GM18909 (cell line): ENCODE data around the gene GREM1.

Source experiments
- ATAC-seq: cut with Tn5 transposase; IDR thresholded peaks from one replicate; pipeline ENCODE4 v1.9.1; 2021; ENCODE audit warnings: mild to moderate bottlenecking; ENCODE audit not compliant: unreplicated experiment, poor library complexity

GREM1 gene

DNA sequence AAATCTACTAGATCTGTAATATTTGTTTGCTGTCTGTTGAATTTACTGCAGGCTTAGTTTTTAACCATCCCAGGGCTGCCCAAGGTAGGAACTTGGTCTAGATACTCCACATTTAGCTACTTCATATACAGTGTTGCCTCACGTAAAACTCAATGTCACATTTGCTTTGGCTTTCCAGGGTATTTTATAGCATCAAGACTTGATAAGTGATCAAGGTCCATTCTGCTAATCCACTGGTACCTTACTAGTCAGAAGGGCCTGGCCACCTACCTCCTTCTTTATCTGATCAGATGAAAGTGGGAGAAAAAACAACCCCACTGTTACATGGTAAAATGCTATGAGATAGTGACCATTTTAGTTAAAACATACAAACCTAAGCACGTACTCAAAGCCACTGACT, 25.5 kb upstream of the GREM1 start:
- no peak for ATAC-seq

DNA sequence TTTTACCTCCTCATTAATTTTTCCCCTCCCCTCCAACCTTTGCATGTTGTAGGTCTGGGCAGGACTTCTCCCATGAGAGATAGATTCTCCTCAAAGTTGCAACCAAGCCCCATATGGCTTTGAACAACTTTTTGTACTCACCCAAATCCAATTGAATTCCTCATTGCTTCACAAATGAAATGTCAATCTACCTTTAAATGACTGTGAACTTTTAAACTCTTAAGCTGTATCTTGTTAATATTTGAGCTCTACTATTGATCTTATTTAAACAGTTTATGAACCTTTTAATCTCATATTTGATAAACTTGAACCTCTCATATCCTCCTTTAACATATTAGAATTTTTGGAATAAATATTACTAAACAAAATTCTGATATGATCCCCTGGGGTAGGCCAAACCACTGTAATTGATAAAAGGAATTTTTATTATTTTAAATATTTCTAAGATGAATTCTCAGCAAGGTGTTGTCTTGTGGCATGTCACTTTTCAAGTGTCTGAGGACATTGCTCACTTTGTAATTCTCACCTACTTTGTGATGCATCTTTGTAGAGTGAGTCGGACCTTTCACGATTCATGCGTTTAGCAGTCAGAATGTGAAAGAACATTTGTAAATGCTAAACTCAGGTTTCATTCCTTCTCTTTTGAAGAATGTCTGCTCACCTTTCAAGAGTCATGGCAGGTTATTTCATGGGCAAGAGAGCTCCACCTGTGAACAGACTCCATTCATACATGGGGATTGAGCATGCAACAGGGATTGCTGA, 23.4 kb upstream of the GREM1 start:
- ATAC-seq, result no peak

DNA sequence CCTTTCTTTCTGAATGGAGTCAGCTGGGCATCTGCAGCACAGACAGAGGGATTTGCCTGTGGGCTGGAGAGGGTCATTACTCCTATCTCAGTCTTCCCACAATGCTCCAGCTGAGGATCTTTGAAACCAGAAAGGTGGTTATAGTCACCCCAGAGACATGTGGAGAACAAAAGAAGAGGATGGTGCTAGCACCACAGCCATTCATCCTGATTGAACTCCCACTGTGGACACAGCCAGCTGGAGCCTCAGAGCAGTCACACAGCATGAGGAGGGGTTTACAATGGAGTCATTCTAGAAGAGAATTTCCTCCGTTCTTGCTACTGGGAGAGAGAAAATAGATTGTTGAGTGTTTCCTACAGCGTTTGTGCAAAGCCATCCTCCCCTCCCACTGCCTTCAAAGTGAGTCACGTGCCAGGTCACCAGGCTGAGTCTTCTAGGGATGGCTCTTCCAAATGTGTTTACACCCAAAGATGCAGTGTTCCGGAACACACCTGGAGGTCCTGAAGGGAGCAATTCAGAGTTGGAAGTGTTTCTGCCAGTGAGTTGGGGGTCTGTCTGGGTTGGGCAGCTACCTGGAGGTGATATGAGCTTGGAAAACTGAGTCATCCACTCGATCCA, 18.9 kb upstream of the GREM1 start:
- no peak for ATAC-seq

DNA sequence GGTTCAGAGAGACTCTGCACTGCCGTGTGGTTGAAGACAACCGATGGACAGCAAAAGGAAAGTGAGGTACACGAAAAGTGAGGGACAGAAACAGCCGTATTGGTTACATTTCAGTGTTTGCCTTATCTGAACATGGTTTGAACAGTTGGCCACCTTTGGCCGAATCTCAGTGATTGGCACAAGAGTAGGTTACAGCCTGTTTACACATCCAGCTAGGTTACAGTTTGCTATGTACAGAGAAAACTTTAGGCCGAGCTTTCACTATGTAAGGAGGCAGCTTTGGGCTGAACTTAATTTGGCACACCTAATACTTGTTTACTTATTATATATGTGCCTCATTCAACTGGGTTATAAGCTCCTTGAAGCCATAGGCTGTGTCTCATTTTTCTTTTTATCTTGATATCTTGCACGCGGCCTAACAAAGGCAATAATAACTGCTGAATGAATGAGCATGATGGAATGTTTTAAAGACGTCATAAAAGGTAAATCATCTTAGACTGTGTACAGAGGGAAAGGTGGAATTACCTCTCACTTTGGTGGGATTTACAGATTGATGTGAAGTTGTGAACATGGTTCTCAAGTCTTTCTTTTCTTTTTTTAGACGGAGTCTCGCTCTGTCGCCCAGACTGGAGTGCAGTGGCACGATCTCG, 17.2 kb upstream of the GREM1 start:
- no peak for ATAC-seq

DNA sequence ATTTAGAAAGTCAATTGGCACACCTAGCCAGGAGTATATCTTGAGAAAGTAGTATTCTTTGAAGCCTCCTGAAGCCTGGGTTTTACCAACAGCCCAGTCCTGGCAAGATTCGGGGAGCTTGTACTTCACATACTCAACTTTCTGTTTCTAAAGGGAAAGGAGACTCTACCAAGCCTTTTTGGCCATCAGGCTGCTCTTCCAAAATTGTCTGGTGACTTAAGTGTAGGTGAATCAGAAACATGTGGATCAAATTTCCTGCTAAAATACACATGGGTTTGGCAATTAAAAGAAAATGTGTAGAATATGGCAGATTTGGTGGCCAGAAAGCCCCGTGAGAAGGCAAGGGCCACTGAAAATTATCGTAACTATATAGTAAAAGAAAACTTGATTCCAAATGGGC, 15.9 kb upstream of the GREM1 start:
- no peak for ATAC-seq

DNA sequence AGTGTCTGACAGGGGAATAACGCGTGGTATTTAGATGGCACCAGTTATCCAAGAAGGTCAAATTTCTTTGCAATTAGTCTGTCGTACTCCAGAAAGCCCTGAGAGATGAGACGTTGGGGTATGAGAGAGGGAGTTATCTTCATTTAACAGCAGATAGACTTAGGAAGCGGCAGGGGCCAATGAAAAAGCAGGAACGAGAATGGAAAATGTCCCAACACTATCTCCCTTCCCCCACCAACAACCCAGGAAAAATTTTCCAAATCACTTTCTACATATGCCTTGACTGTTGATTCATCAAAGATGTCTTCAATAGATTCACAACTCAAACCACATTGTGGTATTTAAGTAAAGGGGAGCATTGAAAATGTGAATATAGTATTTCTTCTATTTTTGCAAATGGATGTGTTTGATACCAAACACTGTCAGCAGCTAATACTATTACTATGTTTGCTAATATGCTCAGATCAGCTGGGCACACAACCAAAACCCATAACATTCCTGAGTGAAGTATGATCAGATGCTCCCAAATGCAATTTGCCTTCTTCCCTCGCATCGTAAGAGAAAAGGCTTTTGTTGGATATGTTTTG, 13.3 kb upstream of the GREM1 start:
- ATAC-seq, result no peak

DNA sequence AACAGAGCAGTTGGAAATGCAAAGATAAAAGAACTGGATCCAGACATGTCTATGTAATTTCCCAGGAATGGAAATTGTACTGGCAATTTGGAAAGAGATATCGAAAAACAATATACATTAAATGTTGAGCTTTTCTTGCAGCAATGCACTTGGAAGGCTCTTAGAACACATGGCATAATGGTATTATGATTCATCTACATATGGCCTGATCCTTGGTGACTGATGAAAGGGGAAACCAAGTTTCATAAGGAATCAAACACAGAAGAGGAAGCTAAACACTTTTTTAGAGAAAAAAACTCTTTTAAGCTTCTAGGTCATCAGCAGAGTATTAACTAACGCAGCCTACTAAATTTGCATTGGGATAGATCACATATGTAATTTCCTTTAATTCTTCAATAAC, 12.4 kb upstream of the GREM1 start:
- ATAC-seq, result no peak

DNA sequence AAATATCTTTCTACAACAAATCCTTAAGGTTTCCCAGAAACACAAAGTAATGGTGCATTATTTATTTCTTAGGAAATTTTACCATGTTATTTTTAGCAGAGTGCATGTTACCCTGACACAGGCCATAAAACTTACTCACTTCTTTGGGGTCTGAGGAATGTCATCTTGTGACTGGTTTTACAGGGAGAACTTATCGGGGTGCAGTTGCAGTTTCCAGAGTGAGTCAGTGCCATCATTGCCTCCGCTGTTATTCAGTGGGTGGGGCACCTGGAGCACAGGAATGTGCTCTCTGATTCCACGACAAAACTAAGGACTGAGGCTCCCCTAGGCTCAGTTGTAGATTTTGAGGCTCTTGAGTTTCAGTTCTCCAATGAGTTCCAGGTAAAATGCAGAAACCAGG, 11.1 kb upstream of the GREM1 start:
- no peak for ATAC-seq

DNA sequence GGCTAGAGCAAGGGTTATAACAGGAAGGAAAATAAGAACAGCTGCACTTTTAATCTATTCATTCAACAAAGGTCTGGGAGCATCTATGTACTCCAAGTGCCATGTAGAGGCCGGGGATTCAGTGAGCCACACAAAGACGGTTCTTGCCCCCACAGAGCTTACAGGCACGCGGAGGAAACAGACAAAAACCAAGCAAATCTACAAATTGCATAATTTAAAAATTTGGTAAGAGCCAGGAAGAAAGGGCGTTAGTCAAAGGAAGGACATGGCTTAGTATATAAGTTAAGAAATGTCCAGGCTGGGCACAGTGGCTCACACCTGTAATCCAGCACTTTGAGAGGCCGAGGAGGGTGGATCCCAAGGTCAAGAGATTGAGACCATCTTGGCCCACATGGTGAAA, 10.4 kb upstream of the GREM1 start:
- ATAC-seq, result no peak

DNA sequence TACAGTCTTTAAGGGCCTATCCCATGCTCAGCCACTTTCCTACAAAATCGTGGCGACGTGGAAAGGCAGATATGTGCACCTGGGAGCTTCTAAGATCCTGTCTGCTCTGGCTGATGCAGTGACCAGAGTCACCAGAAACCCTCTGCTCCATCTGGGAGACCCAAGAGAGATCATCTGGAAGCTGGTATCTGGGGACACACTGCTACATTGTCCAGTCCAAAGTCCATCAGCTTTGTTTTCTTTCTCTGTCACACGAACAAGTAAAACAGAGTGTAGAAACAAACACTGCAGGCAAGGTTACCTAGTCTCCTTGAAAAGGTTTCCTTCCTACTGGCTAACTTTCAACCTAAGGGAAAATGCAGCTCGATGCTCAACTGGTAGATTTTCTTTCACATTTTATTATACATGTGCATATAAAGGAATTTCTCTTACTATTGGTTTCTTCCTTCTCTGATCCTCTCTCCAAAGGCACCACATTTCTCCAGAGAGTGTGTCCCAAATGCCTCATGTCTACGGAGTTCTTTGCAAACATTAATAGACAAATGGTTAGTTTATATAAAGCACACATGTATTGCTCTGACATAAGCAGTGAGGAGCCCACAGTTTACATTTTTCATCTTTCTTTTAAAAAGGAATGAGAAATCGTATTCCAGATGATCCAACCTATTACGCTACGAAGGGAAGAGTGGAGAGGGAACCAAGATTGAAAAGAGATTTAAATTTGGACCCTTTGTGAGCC, 8.3 kb upstream of the GREM1 start:
- no peak for ATAC-seq

DNA sequence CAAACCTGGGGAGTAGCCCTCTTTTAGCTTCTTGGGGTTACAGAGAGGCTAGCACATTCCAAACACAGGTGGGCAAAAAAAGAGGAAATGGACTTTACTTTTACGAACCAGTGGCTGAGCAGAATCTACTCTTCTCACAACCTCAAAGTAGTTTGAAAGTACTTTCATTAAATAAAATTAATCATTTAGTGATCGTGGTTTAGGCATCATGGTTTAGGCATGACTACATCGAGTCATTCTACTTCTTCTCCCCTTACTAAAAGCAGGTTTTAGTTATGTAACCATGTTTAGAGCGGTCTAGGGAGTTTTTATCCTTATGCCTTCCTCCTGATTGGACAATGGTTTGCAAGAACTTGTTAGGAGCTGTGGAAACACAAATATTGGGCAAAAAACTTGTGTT, 2.5 kb upstream of the GREM1 start:
- ATAC-seq, result no peak

DNA sequence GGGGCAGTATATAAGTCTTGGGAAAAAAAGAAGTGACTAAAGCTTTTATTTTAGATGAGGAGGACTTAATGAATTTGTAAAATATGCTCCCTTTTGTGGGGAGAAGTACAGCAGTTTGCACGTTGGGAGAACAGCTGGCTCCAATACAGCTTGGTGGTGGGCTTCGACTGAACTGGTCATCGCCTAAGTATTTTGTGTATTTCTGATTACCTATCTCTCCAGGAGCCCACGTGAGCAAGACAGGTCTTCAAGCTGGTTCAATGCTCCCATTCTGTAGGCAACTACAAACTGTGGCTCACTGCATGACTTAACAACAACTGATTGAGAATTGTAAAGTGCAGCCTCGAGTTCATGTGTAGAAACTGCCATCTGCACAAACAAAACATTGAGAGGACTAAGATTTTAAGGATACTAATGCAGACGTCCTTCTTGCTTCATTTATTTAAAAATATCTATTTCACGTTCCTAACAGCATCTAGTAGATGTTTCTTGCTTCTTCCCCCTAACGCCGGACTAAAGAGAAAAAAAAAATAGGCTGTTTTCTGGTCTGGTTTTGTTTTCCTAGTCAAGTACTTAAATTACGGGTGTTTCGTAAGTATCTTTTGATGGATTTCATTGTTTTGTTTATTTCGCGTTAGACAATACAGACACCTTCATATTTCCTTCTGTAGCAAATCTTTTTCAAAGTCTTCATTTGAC, 1.4 kb upstream of the GREM1 start:
- no peak for ATAC-seq

DNA sequence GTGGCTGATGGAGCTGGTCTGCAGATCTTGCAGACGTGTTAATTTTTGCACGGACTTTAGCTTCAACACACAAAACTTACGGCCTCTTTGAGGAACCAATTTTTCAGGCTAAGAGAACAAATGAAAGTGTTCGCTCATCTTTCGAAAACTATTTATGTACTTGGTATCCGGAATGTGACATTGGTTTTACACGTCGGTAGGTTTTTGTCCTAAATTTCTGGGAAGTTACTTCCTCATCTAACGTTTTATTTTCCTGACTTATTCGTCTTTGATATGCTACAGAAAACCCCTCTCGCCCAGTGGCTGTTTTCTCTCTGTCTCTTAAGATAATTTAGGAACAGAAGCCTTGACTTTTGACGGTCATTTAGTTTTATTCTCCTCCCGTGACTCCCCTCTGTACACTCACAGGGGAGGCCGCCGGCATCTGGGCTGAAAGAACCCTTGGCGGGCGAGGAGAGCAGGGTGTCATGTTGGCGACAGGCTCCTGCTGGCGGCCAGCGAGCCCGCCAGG, 834 bp upstream of the GREM1 start:
- ATAC-seq, result no peak

DNA sequence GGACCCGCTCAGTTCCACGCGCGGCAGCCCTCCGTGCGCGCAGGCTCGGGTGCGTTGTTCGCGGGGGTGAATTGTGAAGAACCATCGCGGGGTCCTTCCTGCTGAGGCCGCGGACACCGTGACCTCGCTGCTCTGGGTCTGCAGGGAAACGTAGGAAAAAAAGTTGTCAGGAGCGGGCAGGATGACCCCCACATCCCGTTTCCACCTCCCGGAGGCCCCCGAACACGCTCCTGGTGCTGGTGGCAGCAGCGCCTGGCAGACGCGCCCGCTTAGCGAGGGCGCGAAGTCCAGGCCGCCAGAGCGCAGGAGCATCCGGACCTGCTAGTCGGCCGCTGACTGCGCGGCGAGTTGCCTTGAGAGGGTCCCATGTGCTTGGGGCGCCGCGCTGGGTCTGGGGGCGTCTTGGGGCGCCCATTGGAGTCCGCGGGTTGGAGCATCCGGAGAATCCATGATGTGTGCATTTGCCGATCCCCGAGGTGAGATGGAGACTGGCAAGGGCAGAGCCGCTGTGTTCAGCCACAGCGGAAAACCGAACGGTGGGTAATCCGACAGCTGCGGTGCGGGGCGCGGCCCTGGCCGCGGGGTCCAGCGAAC, 520 bp downstream of the GREM1 start:
- ATAC-seq, result no peak

DNA sequence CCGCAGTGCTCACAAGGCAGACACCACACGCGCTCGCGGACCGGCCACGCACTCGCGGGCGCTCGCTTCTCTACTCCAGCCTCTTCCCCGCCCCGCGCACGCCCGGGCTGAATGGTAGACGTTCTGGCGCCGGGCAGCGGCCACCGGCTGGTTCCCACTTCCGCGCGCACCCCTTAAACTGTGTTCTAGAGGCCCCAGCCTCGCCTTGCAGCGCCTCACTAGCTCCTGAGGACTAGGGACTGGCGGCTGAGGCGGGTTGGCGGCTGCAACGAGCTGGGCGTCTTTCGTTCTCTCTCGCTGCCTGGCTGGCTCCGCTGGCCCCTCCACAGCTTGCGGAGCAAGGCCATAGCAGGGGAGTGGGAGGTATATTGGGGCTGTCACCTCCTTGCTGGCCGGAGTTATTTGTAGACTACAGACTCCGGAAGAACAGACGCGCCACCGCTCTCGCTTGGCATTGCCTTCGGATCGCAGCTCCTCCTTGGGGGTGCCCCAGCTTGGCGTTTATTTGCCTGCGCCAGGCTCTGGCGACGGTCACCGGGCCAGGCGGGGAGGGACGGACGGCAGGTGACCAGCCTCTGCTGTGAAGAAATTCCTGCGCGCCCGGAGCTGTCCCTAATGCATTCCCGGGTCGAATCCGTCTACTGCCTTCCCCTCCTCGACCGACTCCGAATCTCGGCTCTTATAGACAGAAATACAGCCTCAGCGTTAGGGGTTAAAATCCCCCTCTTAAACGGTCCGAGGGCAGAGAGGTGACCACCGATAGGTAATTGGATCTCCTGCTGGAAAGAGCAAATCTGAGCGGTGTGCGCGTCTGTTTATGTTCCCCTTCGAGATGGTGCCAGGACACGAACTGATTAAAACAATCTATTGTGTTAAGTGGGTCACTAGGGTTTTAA, 1.3 kb downstream of the GREM1 start:
- no peak for ATAC-seq

DNA sequence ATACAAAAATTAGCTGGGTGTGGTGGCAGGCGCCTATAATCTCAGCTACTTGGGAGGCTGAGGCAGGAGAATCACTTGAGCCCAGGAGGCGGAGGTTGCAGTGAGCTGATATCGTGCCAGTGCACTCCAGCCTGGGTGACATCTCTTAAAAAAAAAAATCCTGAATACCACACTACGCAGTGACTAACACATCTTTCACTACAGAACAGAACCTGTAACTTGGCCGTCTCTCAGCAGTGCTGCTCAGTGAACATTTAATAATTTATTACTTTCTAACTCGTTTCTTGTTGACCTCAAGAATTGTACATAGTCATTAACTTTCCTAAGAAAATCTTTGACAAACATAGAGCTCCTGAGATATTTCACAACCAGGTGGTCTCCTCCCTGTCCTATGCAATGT, 3.8 kb downstream of the GREM1 start:
- ATAC-seq, result no peak

DNA sequence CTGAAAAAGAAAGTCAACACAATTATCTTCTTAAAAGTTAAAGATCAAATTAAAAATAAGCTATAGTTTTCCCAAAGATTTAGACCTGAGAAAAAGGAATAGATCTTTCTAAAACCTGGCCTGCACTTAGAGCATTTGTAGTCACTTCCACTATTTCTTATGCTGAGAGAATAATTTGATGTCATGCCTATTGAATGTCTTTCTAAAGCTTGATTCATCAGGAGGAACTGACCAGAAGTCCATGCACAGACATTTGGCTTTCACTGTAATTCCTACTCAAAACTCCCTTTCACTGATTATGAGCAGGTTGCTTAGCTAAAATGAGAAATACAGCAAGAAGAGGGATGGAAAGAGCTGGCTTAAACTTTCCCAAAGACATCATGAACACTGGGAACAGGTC, 4.3 kb downstream of the GREM1 start:
- ATAC-seq, result no peak

DNA sequence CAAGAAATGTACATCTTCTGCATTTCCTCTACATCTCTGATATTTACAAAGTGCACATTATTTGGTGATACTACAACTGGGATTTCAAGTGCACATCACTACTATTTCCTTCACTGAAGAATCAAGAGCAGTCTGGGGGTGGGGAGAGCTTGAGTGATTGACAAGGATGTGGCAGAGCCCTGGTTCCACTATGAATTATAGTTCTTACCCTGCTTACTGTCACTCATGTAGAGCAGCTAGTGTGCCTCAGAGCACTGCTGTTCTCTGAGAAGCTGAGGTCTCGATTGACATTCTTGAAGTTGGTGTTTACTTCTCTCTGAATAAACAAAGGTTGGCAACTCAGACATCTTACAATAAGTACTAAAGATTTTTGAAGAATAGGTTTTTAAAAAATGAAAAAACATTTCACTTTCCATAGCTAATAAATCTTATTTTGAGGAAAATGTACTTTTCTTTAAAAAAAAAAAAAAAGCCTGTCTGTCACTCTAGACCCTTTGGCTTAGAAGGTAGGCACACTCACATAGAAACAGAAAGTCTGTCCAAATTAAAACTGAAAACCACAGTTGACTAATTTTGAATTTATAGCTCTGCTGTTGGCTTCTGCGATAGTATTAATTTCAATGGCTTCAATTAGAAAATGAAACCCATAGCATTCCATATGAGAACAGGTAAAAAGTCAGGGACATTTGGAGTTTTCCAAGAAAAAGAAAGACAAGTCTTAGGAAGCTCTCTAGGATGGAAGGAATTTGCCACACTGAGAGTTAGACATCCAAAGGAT, 5.6 kb downstream of the GREM1 start:
- ATAC-seq, result peak; percentile 96
